ENCODE data around the gene UGT1A7.

Gene UGT1A7

DNA sequence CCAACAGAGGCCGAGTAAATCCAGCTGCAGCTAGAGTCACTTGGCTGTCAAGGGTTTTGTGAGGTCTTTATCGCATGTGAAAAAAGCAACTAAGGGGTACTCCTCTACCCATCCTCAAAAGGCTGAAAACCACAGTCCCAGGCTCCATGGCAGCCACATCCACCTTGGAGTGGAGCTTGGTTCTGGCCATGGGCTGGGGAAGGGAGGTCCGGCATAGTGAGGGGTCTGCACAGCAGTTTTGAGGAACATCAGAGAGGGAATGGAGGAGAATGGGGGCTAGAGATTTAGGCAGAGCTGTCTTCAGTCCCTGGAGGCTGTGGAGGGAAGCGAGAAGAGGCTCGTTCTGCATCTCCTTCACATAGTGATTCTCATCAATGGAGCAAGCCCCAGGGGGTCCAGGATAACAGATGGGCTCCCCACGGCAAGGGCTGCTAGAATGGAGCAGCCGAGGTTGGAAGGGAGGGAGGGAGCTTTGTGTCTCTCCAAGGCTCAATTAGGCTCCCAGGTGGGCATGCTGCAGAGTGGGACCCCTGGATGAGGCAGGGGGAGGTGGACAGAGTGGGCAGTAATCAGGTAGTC is 117.5 kb downstream of the UGT1A7 start:
- no peak for DNase-seq (ENCODE audit: low spot score)

DNA sequence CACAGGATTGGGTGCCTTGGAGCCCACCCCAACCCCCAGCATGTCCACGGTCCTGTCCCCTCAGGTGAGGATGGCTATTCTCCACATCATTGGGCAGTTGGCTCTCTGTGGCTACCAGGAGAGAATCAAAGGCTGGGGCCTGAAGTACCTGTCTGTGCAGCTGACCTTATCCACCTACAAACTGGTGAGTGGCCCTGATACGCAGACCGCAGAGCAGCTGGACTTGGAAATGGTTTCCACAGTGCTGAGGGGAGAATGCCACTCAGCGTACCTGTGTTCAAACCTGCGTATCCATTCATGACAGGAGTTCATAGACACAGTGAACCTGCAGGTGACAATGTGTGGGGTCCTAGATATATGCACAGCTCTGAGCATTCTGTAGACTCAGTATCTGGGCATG is 118.0 kb downstream of the UGT1A7 start:
- no peak for DNase-seq (ENCODE audit: low spot score)

DNA sequence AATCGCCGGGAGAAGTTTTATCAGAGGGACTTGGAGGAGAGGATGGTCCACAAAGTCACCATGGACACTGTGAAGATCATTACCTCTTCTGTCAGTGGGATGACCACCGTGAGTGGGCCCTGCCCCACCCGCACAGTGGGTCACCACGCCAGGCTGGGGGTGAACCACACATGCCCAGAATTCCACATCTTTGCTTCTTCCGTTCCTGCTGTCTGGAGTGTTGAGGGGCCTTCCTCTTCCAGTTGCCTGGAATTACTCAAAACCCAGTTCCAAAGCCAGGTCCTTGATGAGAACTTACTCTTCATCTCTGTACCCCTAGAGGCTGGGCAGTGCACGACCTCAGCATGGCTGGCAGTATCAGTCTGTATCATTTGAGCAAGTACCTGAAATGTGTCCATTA is 118.5 kb downstream of the UGT1A7 start:
- DNase-seq (ENCODE audit: low spot score): no peak

DNA sequence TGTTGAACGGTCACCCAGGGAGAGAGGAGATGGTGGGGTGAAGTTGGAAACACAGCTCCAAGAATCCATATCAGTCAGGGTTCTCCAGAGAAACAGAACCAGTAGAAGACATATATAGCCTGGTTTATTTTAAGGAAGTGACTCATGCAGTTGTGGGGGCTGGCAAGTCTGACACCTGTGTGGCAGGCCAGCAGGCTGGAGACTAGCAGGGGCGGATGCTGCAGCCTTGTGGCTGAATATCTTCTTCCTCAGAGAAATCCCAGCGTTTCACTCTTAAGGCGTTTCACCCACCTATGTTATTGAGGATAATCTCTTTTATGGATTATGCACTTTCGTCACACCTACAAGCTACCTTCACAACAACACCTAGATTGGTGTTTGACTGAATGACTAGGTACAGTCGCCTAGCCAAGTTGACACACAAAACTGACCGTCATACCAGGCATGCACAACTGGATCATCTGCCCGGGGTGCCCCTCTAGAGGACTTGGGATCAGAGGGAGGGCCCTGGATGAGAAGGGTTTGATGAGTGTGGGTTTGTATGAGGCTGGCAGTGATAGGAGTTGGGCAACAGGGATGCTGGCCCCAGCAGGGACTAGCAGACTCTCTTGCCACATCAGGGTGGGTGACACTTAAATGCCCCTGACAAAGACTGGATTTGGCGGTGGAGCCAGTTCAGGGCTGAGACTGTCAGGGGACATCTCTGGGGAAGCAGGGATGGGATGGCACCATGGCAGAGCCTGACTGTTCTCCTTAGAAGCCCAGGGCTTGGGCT is 119.8 kb downstream of the UGT1A7 start:
- no peak for DNase-seq (ENCODE audit: low spot score)

DNA sequence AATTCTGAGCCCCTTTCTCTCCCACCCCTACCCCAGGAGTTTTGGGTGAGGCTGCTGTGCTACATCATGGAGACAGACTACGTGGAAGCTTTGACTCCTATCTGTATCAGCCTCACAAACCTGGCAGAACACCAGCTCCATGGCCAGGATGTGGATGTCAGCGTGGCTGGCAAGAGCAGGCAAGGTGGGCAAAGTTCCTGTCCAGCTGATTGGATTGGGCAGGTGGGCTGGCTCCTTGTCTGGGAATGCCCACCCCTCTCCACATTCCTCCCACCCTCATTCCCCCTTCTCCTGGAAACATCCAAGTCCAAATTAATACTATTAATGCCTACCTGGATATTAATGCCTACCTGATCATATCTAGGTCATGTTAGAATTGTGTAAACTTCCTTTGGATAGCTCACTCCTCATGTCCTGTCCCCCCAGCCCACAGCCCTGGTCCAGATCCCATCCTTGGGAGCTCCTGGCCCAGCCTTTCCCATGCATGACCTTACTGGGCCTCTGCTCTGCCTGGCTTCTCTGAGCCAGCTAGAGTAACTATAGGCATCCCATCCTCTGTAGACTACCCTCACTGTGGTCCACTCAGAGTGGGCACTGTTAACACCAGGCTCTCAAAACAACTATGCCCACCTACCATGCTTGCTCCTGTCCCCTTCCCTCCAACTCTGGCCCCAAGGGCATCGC is 120.6 kb downstream of the UGT1A7 start:
- DNase-seq (ENCODE audit: low spot score): no peak

DNA sequence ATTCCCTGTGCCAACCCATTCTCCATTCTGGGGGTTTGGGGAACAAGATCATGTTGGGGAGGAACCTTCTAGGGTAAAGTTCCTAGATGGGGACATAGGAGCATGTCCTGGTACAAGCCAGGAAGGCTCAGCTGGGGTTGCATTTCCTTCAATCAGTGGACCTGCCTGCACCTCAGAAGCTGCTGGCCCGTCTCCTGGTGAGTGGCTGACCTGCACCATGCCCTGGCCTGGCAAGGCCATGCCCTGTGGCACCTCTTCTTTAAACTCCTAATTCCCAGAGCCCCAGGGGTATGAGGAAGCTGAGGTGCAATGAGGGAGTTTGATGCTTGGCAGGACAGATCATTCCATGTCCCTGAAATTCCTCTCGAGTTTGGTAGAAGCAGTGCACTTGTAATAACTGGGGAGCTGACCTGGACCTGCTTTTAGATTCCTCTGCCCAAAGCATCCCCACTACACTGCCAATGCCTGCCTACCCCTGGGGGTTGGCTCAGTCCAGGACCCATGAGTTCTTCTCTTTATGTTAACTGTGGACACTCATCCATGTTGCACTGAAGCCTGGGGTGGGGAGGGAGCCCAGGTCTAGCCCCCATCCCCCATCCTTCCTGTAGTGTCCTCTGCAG is 121.7 kb downstream of the UGT1A7 start:
- no peak for DNase-seq (ENCODE audit: low spot score)

DNA sequence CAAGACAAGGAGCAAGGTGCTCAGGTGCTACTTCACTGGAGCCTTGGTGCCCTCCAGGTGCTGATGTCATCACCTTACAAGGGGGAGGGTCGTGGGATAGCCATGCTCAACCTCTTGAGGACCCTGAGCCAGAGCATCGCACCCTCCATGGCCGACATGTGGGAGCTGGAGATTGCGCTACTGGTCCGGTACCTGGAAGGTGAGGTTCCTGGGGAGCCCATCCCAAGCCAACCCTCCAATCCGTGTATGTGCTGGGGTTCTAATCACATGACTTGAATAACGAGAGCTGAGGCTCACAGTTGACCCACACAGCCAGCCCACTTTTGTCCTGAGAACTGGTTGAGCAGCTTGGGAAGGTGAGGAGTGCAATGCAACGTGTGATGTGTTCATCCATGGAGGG is 122.3 kb downstream of the UGT1A7 start:
- no peak for DNase-seq (ENCODE audit: low spot score)

DNA sequence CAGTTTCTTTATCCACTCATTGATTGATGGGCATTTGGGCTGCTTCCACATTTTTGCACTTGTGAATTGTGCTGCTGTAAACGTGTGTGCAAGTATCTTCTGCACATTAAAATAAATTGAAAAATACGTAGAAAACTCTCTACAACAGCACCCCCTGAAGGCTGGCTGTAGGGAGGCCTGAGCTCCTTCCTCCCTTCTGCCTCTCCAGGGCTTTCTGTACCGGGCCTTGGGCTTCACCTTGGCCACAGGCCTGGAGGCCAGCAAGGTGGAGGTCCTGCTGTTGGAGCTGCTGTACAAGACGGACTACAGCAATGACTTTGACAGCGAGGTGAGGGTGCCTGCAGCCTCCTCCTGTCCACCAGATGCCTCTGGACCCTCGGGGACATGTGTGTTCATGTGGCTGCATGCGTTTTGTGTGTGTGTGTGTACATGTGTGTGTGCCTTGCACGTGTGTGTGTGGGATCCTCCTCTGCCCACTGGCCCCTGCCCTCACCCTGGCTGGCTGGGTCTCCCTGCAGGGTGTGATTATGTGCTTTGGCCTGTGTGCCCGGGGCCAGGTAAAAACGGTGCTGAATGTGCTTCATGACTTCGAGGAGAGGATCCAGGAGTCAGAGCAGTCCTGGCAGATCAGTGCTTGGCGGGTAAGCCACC is 125.6 kb downstream of the UGT1A7 start:
- no peak for DNase-seq (ENCODE audit: low spot score)

DNA sequence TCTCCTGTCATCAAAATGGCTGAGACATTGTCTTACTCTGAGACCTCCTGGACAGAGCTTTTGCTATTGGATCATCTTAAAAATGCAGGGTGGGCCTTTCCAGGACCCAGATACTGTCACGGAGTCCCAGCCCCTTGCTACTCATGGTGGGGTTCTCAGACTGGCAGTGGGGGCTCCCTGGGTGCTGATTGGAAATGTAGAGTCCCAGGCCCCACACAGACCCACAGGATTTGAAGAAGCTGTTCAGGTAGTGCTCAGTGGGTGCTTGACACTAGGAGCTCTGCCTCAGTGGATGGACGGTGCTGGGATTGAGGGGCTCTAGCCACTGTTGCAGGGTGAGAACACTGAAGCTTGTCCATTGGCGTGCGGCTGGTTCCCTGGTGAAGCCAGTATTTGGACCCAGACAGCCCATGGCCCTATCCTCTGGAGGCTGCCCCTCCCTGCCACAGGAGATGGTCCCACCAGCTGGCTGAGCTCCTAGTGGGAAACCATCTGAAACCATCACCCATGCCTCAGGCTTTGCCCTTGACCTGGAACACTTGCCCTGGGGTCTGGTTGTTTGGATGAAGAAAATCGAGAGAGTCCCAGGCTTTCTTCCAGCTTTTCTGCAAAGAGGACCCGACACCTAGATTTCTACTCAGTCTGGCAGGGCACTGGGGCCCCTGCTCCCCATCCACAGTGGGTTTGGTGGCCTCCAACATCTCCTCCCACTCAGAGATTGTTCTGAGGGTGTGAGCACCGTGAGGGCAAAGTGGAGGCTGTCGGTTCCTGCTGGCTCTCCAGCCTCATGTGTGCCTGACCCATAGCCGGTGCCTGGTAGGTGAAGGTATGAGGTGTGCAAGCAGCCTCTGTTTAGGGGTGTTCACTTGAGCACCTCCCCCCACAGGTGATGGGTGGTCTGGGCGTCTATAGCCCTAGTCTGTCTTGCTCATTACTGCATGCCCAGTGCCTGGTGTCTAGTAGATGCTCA is 126.5 kb downstream of the UGT1A7 start:
- DNase-seq (ENCODE audit: low spot score): no peak

DNA sequence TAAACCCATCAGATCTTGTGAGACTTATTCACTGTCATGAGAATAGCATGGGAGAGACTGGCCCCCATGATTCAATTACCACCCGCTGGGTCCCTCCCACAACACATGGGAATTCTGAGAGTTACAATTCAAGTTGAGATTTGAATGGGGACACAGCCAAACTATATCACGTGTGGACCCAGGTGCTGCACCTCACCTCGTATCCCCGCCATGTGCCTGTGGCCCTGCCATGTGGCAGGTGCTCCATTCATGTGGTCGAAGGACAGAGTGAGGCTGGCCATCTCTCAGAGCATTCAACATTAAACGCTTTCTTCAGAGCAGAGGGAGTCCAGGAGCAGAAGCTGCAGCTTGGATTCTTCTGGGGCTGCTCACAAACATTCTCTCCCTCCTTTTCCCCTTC is 128.7 kb downstream of the UGT1A7 start:
- DNase-seq (ENCODE audit: low spot score): no peak

DNA sequence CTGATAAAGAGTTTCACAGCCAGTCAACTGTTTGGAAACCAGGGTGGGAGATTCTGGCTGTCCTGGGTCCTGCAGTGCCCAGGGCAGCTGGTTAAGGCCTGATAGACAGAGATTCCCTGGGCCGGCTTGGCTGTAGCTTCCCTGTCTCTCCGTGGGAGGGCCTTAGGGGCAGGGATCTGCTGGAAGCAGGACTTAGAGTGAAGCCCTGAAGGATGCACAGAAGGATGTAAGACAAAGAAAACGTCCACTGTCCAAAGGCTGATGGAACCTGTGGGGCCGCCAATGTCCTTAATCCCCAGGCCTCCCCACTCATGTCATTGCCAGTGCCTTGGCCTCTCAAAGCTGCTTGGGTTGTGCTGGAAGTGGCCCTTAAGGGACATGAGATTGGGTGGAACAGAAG is 129.4 kb downstream of the UGT1A7 start:
- no peak for DNase-seq (ENCODE audit: low spot score)

DNA sequence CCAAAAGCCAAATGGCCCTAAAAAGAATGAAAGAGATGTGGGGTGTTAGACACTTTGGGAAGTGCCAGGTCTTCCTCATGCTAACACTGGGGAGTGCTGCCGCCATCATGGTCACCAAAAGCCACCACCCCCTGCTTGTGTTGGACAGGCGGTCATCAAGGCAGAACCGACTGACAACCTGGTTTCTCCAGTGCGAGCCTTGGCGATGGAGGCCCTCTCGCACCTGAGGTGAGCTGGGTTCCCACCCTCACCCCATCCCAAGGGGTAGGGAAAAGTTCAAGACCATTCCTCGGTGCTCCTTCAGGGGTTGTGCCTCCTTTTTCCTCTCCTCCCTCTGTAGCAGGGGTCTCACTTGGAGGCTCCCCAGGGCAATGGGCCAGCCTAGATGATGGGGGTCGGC is 130.0 kb downstream of the UGT1A7 start:
- no peak for DNase-seq (ENCODE audit: low spot score)

DNA sequence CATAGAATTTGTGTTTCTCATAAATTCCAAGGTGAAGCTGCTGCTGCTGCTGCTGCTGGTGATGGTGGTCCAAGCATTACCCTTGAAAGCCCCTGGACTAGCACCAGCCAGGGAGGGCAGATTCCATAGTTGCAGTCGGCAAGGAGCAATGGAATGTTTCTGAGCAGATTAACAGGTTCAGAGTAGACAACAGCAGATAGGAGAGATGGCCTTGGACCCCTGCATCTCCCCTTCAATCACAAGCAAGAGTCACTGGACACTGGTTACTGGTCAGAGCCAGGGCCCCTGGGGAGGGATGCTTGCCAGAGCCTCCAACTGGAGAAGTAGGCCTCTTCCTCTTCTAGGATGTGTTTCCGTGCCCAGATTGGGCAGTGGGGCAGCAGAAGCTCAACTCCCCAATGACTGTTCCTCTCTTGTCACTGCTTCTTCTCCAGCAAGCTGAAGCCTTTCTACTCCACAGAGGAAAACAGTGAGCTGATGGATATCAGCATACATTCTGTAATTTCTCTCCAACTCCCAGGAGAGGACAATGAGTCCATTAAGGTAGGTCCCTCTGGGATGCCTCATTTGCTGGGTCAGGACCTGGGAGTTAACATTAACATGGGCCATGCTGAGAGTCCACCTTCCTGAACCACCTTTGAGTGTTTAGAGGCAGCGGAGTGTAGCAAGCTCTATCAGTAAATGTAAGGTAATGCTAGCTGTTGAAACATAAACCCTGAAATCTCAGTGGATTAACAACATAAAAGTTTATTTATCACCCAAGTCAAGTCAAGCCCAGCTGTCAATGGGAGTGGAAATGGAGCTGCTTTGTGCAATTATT is 131.7 kb downstream of the UGT1A7 start:
- no peak for DNase-seq (ENCODE audit: low spot score)

DNA sequence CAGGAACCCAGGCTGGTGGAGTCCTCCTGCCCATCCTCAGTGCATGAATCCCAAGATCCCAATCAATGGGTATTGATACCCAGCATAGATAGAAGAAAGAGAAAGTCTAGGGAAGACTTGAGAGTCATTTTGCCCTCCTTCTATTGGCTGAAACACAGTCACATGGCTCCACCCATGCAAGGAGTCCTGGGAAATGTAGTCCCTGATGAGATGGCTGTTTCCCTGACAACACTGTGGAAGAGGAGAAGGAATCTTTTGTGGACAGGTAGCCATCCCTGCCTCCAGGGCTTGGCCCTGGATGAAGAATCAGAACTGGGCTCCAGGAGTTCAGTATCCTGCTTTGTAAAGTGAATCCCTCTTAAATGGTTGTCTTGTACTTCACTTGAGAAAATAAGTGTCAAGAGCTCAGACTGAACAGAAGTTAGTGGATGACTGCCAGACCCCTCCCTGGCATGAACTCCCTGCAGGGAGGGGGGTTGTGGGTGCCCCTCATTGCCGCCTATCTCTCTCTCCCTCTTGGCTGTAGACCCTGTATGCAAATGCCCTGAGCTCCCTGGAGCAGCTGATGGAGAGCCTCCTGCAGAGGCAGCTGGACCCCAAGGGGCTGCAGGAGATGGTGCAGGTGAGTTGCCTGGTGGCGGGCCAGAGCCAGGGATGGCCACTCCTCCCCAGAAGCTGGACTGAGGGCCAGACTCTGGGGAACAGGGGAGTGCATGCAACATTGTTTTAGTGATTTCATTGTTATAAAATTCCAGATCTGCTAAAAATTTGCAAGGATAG is 132.5 kb downstream of the UGT1A7 start:
- no peak for DNase-seq (ENCODE audit: low spot score)

DNA sequence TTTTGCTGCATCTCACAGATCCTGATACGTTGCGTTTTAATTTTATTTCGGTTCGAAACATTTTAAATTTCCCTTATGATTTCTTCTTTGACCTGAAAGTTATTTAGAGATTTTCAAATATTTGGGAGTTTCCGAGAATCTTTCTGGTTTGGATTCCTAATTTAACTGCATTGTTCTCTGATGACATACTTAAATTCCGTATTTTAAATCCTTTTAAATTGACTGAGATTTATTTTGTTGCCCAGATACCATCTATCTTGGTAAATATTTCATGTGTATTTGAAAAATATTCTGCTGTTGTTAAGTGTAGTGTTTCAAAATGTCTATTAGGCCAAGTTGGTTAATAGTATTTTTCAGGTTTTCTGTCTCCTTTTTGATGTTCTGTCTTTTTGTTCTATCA is 134.2 kb downstream of the UGT1A7 start:
- no peak for DNase-seq (ENCODE audit: low spot score)

DNA sequence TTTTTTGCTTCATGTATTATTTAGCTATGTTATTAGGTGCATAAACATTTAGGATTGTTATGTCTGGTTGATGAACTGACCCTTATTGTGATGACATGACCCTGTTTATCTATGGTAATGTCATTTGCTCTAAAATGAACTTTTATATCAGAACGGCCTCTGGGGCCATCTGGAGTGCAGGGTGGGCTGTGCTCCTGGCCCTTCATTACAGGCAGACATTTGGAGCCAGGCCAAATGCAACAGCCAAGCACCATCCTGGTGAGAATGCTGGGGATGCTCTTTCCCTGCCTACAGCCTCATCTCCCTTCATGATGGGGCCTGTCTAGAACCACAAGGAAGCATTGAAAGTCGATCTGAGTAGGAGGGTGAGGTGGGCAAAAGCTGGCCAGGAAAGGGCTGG is 134.6 kb downstream of the UGT1A7 start:
- no peak for DNase-seq (ENCODE audit: low spot score)

DNA sequence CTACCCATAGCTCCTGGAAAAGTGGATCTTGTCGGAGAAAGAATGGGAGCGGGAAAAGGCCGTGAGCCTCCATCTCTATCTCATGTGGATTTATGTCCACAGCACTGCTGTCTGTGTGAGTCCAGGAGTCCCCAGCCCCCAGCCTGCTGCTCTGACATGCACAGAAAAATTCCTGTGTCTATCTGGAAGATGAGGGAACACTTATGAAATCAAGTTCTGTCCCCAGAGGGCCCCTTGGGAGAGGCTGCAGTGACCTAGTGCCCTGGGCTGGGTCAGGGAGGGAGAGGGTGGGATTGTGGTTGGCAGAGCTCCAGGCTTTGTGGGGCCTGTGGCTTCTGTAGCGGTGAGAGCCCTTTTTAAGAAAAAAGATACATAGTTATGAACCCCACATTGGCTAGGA is 135.1 kb downstream of the UGT1A7 start:
- no peak for DNase-seq (ENCODE audit: low spot score)

DNA sequence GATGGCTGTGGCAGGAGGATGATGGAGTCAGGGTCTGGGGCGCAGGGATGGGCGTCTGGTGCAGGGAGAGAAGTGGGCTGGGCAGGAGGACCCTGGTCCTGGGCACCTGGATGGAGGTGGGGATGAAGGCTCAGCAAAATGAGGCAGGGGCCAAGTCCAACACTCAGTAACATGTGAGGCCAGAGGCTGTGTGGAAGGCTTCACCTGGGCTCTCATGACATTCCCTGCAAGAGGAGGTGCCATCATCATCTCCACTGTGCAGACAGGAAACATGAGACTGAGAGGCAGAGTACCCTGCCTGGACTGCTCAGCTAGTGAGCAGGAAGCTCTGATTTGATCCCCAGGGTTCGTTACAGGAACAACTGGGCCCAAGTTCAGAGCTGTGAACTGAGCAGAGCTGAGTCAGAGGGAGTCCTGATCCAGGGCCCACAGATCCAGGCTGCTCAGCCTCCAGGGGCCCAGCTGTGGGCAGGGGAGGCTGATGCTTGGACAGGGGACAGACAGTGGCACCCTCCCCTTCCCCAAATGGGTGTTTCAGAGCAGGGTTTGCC is 135.7 kb downstream of the UGT1A7 start:
- no peak for DNase-seq (ENCODE audit: low spot score)

DNA sequence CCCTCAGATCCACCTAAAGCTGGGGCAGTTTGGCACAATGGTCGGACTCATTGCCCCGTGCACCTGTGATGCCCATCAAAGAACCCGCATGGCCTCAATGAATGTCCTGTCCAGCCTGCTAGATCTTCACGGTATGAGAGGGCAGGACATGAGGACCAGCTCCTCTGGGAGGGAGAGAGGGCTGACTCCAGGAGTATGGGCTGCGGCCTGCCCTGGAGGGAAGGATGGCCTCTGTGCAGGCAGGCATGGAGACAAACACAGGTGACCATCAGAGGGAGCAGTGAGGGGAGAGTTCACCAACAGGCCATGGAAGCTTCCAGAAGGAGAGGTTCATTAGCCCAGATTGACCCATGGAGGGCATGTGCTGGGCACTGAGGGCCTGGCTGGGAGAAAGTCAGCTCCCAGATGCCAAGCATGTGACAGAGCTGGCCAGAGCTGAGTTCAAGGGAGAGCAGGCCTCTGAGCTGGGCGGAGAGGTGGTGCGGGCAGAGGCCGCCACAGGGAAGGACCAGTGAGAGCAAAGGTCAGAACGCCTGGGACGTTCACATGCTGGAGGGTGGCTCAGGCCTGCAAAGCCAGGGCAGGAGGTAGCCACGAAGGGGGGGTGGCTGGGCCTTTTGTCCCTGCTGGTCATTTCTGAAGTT is 136.4 kb downstream of the UGT1A7 start:
- DNase-seq (ENCODE audit: low spot score): no peak
